Testis (tissue), 2 donors: ENCODE data around the gene MAML2.

Experiments used
- POLR2A ChIP-seq: fragments of 450-650 bp; IDR thresholded peaks from one replicate; pipeline ENCODE4 v1.6.1; 2017; ENCODE audit warnings: antibody characterized with exemption, mild to moderate bottlenecking, moderate library complexity
- TF ChIP-seq, protein P1 (sequence below), 3 experiments: fragments of 450-650 bp in 2 of 3; fragments of 200-600 bp in 1 of 3; sonication (generic) in 1 of 3; IDR thresholded peaks; one replicate each; pipeline ENCODE4 v1.5.1; 2016 to 2019; ENCODE audit warnings: antibody characterized with exemption in 3 of 3, mild to moderate bottlenecking in 2 of 3, moderate library complexity in 1 of 3

DNA sequence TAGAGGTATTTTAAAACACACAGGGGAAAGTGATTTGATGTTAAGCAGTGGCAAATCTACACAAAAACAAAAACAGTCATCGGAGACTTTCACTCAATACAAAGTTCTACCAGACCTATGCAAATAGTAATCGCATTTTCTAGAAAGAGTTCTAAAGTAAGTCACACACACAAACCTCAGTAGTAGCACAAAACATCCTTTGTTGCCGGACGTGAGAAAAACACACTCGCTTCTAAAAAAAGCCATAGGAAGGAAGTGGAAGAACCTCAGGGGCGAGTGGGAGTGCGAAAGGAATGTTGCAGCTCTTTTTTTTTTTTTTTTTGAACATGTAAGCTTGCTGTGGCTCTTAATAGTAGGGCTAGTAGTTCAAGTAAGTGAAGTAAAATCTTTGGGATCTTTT lies 88.9 kb downstream of the MAML2 start:
- TF ChIP-seq, protein P1, sequence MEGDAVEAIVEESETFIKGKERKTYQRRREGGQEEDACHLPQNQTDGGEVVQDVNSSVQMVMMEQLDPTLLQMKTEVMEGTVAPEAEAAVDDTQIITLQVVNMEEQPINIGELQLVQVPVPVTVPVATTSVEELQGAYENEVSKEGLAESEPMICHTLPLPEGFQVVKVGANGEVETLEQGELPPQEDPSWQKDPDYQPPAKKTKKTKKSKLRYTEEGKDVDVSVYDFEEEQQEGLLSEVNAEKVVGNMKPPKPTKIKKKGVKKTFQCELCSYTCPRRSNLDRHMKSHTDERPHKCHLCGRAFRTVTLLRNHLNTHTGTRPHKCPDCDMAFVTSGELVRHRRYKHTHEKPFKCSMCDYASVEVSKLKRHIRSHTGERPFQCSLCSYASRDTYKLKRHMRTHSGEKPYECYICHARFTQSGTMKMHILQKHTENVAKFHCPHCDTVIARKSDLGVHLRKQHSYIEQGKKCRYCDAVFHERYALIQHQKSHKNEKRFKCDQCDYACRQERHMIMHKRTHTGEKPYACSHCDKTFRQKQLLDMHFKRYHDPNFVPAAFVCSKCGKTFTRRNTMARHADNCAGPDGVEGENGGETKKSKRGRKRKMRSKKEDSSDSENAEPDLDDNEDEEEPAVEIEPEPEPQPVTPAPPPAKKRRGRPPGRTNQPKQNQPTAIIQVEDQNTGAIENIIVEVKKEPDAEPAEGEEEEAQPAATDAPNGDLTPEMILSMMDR (IDR thresholded peaks at IDR 0.05) = no peak
- no peak for TF ChIP-seq POLR2A
